ENCODE measurements around the gene VWA5B2. TPM values are rescaled to one million over a fixed set of nuclear protein-coding genes. Genes with fewer than 3 reads are reported as not detected.

Gene VWA5B2
- not detected in 2 replicates for total RNA-seq

DNA sequence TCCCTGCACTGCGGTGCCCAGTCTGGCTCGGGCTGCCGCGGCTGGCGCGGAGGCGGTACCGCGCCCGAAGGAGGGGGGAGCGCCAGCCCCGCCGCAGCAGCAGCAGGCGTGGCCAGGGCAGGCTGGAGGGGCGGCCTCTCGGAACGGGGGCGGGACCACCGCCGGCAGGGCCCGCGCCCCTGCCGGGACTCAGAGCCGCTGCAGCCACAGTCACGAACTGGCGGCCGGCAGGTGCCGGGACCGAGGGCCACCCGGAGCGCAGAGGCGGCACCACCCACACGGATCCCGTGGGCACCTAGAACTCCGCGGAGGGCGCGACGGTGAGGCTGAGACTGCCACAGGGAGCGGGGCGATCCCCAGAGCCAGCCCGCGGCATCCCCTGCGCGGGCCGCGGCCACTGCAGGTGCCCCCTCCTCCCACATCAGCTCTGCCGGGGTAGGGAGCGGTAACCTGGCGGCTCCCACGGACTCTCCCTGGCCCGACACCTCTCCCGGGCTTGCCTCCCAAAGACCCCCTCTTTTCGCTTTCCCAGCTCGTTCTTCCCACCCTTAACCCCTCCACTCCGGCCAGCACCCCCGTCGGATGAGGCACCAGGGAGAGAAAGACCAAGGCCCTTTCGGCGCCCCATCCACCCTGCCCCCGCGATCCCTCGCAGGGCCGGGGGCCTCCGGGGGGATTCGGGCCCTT is at the start of gene VWA5B2:
TSS of gene VWA5B2 (plus strand) at position 192 of the 687 bp plus-strand sequence. CDS start 944 bp downstream, outside the sequence.
- H3K4me3 ChIP-seq (ENCODE audit: low read depth, low read length), result peak within 1 kb of the TSS; percentile 34
- peak; percentile 10 for TF ChIP-seq CTCF (IDR thresholded peaks at IDR 0.05; ENCODE audit: insufficient read depth, low read depth, low read length)
- DNase-seq (ENCODE audit: low read depth), result peak; percentile 19

GRCh38 chr3:184180165-184180564 is 49.2 kb upstream of the VWA5B2 start:
- no peak for TF ChIP-seq CTCF (IDR thresholded peaks at IDR 0.05; ENCODE audit: insufficient read depth, low read depth, low read length)
- DNase-seq (ENCODE audit: low read depth), result peak; percentile 35
- no peak overlapping the region for H3K4me3 ChIP-seq (ENCODE audit: low read depth, low read length)

DNA sequence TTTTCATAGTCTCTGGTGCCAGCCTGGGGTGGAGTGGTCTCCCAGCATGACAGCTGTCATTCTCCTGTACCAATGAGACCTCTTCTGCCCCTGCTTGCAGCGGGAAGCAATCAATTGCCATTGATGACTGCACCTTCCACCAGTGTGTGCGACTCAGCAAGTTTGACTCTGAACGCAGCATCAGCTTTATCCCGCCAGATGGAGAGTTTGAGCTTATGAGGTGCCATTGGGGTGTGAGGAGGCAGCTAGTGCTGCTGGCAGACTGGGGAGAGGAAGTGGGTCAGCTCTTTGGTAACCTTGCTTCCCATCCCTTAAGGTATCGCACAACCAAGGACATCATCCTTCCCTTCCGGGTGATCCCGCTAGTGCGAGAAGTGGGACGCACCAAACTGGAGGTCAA is 47.8 kb upstream of the VWA5B2 start:
- no peak for TF ChIP-seq CTCF (IDR thresholded peaks at IDR 0.05; ENCODE audit: insufficient read depth, low read depth, low read length)
- DNase-seq (ENCODE audit: low read depth), result no peak
- no peak overlapping the region for H3K4me3 ChIP-seq (ENCODE audit: low read depth, low read length)

DNA sequence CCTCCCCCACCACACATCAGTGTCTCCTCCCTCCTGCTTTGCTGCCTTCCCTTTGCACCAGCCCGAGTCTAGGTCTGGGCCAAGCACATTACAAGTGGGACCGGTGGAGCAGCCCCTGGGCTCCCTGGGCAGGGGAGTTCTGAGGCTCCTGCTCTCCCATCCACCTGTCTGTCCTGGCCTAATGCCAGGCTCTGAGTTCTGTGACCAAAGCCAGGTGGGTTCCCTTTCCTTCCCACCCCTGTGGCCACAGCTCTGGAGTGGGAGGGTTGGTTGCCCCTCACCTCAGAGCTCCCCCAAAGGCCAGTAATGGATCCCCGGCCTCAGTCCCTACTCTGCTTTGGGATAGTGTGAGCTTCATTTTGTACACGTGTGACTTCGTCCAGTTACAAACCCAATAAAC is 45.7 kb upstream of the VWA5B2 start:
- DNase-seq (ENCODE audit: low read depth), result no peak
- no peak for TF ChIP-seq CTCF (IDR thresholded peaks at IDR 0.05; ENCODE audit: insufficient read depth, low read depth, low read length)

DNA sequence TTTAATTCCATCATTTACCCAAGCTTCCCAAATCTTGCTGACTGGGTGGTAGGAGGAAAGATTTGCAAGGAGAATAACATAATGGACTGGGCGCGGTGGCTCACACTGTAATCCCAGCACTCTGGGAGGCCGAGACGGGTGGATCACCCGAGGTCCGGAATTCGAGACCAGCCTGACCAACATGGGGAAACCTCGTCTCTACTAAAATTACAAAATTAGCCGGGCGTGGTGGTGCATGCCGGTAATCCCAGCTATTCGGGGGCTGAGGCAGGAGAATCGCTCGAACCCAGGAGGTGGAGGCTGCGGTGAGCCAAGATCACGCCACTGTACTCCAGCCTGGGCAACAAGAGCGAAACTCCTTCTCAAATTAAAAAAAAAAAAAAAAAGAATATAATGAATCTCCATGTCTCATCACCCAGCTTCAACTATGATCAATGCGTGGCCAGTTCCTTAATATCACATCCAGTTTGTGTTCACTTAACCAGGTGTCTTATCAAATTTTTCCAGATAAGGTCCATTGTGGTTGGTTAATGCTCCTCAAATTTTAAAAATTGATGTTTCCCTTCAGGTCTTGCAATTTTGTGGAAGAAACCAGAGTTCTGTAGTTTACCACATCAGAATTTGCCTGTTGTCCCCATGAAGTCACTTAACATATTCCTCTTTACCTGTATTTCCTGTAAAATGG is 44.7 kb upstream of the VWA5B2 start:
- H3K4me3 ChIP-seq (ENCODE audit: low read depth, low read length), result no peak overlapping the region
- DNase-seq (ENCODE audit: low read depth), result no peak
- TF ChIP-seq CTCF (IDR thresholded peaks at IDR 0.05; ENCODE audit: insufficient read depth, low read depth, low read length), result no peak

More for the DNA sequence above, 45.7 kb upstream of the VWA5B2 start:
- H3K4me3 ChIP-seq (ENCODE audit: low read depth, low read length), result no peak overlapping the region

DNA sequence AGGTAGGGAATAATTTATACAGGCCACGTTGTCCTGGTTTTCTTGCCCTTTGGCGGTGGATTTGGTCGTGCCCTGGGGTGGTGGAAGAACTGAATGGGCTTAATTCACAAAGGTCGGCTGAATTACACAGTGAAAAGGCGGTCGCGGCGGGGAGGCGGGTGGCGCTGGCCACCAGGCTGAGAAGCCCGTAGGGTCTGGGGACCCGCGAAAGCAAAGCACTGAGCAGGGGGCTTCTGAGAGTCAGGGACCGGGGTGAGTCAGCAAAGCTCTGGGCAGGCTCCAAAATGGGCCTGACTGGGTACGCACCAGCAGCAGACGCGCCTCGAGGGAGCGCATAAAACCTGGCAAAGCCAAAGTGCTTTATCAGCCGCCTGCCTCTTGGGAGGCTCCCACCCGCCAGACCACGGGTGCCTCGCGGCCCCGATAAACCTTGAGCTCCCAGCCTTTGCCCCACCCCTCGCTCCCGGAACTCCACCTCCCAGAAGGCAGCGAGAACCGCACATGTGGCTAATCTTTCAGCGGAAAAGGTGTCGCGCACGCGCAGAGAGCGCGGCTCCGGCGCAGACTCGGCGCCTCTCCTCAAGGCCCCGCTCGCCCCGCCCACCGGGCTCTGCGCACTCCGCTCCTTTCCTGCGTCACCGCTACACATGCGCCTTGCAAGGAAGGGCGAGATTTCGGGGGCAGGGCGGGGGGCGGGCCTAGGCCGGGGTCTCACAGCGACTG is 43.8 kb upstream of the VWA5B2 start:
- TF ChIP-seq CTCF (IDR thresholded peaks at IDR 0.05; ENCODE audit: insufficient read depth, low read depth, low read length), result no peak
- H3K4me3 ChIP-seq (ENCODE audit: low read depth, low read length), result peak overlapping the region; percentile 98
- DNase-seq (ENCODE audit: low read depth), result peak; percentile 99

All from fibroblast of villous mesenchyme (primary cell).